ENCODE results near the gene OR10C1.

OR10C1 gene

DNA sequence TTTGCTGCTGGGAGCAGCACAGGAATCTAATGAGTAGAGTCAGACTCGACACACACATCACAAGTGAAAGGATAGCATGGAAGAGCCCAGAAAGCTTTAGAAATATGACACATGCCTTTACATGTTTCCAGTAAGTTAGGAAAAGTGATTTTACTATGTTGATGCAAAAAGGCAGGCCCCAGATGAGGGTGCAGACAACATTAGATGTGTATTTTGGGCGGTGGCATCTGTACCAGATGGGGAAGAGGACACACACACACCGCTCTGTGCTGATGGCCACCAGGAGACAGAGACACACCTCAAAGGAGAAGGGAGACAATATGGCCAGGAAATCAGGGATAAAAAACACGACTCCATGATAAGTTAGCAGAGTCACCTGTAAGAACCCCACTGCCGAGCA, 48.0 kb downstream of the OR10C1 start:
- DNase-seq = no peak
- POLR2A ChIA-PET = no interaction called here
- Histone ChIP-seq H3K9me3 (ENCODE audit: control extremely low read depth in 1 of 5, control insufficient read depth in 4 of 5, insufficient read depth in 2 of 5, low read depth in 1 of 5, low read length in 4 of 5) (no peaks in the 10 kb centered on the region), H3K36me3 (ENCODE audit: control insufficient read depth in 4 of 4, insufficient read depth in 4 of 4, low read length in 3 of 4) (no peaks in the 10 kb centered on the region), H3K27ac (ENCODE audit: insufficient read depth in 1 of 2, low read depth in 1 of 2, low read length in 2 of 2, poor library complexity in 1 of 2, severe bottlenecking in 2 of 2) (no peak overlapping the region), H3K4me1 (ENCODE audit: control extremely low read depth in 1 of 4, control insufficient read depth in 4 of 4, insufficient read depth in 4 of 4, low read length in 3 of 4) (peaks cover 5 to 31% (median 25%) of the 10 kb centered on the region in 4 experiments), H3K4me3 (ENCODE audit: control insufficient read depth in 1 of 7, extremely low read depth in 1 of 7, insufficient read depth in 4 of 7, low read depth in 2 of 7, low read length in 6 of 7) (no peak overlapping the region), H3K27me3 (replicated peaks in 2 of 5; ENCODE audit: control insufficient read depth in 4 of 5, insufficient read depth in 5 of 5, low read length in 4 of 5) (no peaks in the 10 kb centered on the region)
- 94% methylated on average over 5 of the region's 5 CpGs for WGBS (ENCODE audit: insufficient coverage)
- CTCF ChIA-PET = no interaction called here

DNA sequence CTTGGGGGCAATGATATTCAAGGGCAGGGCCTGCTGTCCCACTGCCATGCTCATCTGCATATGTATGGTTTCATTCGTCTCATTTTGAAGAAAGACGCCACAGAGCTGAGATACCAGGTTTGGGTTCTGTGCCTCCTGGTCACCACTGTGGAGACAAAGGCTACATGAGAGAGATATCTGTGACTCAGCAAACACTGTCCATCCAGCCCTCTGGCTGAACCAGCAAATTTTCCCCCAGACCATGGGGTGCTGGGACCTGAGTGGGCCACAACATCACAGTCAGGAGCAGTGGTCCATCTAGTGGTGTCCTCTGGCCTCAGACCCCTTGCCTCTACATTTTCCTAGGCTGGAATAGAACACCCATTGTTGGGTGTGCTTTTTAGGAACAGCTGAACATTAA, 48.6 kb downstream of the OR10C1 start, which contains the start of gene MAS1L:
MAS1L (minus strand) TSS at position 297 of the 400 bp plus-strand sequence; CDS start at position 243, 54 bp downstream.
- no peak within 1 kb of the TSS for H3K4me3 ChIP-seq (ENCODE audit: control insufficient read depth in 1 of 7, extremely low read depth in 1 of 7, insufficient read depth in 4 of 7, low read depth in 2 of 7, low read length in 6 of 7)
- no peak within 1 kb of the TSS for H3K27ac ChIP-seq (ENCODE audit: insufficient read depth in 1 of 2, low read depth in 1 of 2, low read length in 2 of 2, poor library complexity in 1 of 2, severe bottlenecking in 2 of 2)
- peaks cover 5 to 34% (median 25%) of the 10 kb centered on the region in 4 experiments for H3K4me1 ChIP-seq (ENCODE audit: control extremely low read depth in 1 of 4, control insufficient read depth in 4 of 4, insufficient read depth in 4 of 4, low read length in 3 of 4)
- ChIA-PET POLR2A (no interaction called here), CTCF (interaction anchor here (1.0 kb wide), 1 partner anchor 21 kb away, joined by 3 read pairs; no protein-coding TSS in a partner anchor)
- no peaks in the 10 kb centered on the region for H3K36me3 ChIP-seq (ENCODE audit: control insufficient read depth in 4 of 4, insufficient read depth in 4 of 4, low read length in 3 of 4)
- no peaks in the 10 kb centered on the region for H3K9me3 ChIP-seq (ENCODE audit: control extremely low read depth in 1 of 5, control insufficient read depth in 4 of 5, insufficient read depth in 2 of 5, low read depth in 1 of 5, low read length in 4 of 5)
- H3K27me3 ChIP-seq (replicated peaks in 2 of 5; ENCODE audit: control insufficient read depth in 4 of 5, insufficient read depth in 5 of 5, low read length in 4 of 5) = no peaks in the 10 kb centered on the region
- WGBS (ENCODE audit: insufficient coverage) = 100% methylated on average over 2 of the region's 2 CpGs
- no peak for DNase-seq

DNA sequence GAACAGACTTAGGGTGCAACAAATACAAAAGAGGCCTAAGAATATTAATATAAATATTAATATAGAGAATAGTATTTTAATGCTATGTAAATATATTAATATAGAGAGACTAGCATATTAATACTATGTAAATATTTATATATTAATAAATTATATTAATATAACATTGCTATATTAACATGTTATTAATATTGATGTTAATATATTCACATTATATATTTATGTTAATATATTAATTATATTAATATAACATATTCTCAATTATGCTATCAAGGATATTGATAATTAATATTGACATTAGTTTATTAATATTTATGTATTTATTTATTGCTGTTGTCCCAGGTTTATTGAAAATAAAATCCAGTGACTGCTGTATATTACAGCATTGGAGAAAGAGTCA, 49.8 kb downstream of the OR10C1 start:
- ChIA-PET POLR2A (no interaction called here), CTCF (interaction anchor here (0.7 kb wide), 1 partner anchor 93 kb away, joined by 3 read pairs; no protein-coding TSS in a partner anchor)
- DNase-seq = no peak
- Histone ChIP-seq H3K4me1 (ENCODE audit: control extremely low read depth in 1 of 4, control insufficient read depth in 4 of 4, insufficient read depth in 4 of 4, low read length in 3 of 4) (peaks cover 5 to 36% (median 25%) of the 10 kb centered on the region in 4 experiments), H3K27ac (ENCODE audit: insufficient read depth in 1 of 2, low read depth in 1 of 2, low read length in 2 of 2, poor library complexity in 1 of 2, severe bottlenecking in 2 of 2) (no peak overlapping the region), H3K36me3 (ENCODE audit: control insufficient read depth in 4 of 4, insufficient read depth in 4 of 4, low read length in 3 of 4) (no peaks in the 10 kb centered on the region), H3K4me3 (ENCODE audit: control insufficient read depth in 1 of 7, extremely low read depth in 1 of 7, insufficient read depth in 4 of 7, low read depth in 2 of 7, low read length in 6 of 7) (no peak overlapping the region), H3K9me3 (ENCODE audit: control extremely low read depth in 1 of 5, control insufficient read depth in 4 of 5, insufficient read depth in 2 of 5, low read depth in 1 of 5, low read length in 4 of 5) (no peaks in the 10 kb centered on the region), H3K27me3 (replicated peaks in 2 of 5; ENCODE audit: control insufficient read depth in 4 of 5, insufficient read depth in 5 of 5, low read length in 4 of 5) (no peaks in the 10 kb centered on the region)

DNA sequence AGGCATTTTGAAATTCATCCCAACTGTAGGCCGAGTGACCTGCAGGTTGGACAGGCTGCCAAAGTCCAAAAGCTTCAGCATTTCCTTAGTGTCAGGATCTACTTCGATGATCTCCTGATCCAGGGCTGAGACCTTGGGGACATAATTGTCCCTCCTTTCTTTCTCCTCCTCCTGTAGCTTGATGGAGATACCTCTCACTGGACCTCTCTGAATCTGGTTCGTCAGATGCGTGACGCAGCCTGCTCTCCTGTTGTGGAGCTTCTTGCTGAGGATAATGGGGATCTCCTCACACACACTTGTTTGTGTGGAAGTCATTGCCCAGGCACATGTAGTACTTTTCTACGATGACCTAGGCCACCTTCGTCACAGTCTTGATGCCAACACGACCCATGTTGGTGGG, 50.2 kb downstream of the OR10C1 start:
- no peak overlapping the region for H3K4me3 ChIP-seq (ENCODE audit: control insufficient read depth in 1 of 7, extremely low read depth in 1 of 7, insufficient read depth in 4 of 7, low read depth in 2 of 7, low read length in 6 of 7)
- ChIA-PET POLR2A (no interaction called here), CTCF (interaction anchor here (0.7 kb wide), 1 partner anchor 93 kb away, joined by 3 read pairs; no protein-coding TSS in a partner anchor)
- peaks cover 5 to 36% (median 25%) of the 10 kb centered on the region in 4 experiments for H3K4me1 ChIP-seq (ENCODE audit: control extremely low read depth in 1 of 4, control insufficient read depth in 4 of 4, insufficient read depth in 4 of 4, low read length in 3 of 4)
- H3K27ac ChIP-seq (ENCODE audit: insufficient read depth in 1 of 2, low read depth in 1 of 2, low read length in 2 of 2, poor library complexity in 1 of 2, severe bottlenecking in 2 of 2) = no peak overlapping the region
- no peaks in the 10 kb centered on the region for H3K27me3 ChIP-seq (replicated peaks in 2 of 5; ENCODE audit: control insufficient read depth in 4 of 5, insufficient read depth in 5 of 5, low read length in 4 of 5)
- 100% methylated on average over 5 of the region's 8 CpGs for WGBS (ENCODE audit: insufficient coverage)
- H3K9me3 ChIP-seq (ENCODE audit: control extremely low read depth in 1 of 5, control insufficient read depth in 4 of 5, insufficient read depth in 2 of 5, low read depth in 1 of 5, low read length in 4 of 5) = no peaks in the 10 kb centered on the region
- H3K36me3 ChIP-seq (ENCODE audit: control insufficient read depth in 4 of 4, insufficient read depth in 4 of 4, low read length in 3 of 4) = no peaks in the 10 kb centered on the region
- peak in 1 of 3 donors; percentile 22 for DNase-seq

DNA sequence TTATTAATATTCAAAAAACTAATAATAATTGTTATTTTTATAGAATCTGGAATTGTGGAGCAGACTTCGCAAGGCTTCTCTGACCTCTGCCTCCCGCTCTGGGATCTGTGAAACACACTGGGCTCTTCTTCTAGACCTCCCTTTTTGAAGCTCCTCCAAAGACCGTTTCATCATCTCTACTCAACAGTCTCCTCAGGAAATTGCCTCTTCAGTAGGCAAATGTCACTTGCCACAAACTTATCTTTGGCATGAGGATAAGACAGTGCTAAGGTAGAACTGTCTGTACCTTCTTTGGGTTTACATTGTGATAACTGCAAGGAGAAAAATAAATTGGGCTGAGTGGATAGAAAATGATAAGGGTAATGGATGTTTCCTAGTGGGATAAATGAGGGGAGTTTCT, 50.9 kb downstream of the OR10C1 start:
- POLR2A ChIA-PET = no interaction called here
- Histone ChIP-seq H3K4me3 (ENCODE audit: control insufficient read depth in 1 of 7, extremely low read depth in 1 of 7, insufficient read depth in 4 of 7, low read depth in 2 of 7, low read length in 6 of 7) (peak overlapping the region in 3 of 7 experiments; percentile 7 to 48 (median 35)), H3K9me3 (ENCODE audit: control extremely low read depth in 1 of 5, control insufficient read depth in 4 of 5, insufficient read depth in 2 of 5, low read depth in 1 of 5, low read length in 4 of 5) (no peaks in the 10 kb centered on the region), H3K36me3 (ENCODE audit: control insufficient read depth in 4 of 4, insufficient read depth in 4 of 4, low read length in 3 of 4) (no peaks in the 10 kb centered on the region), H3K4me1 (ENCODE audit: control extremely low read depth in 1 of 4, control insufficient read depth in 4 of 4, insufficient read depth in 4 of 4, low read length in 3 of 4) (peaks cover 5 to 36% (median 25%) of the 10 kb centered on the region in 4 experiments), H3K27me3 (replicated peaks in 2 of 5; ENCODE audit: control insufficient read depth in 4 of 5, insufficient read depth in 5 of 5, low read length in 4 of 5) (no peaks in the 10 kb centered on the region), H3K27ac (ENCODE audit: insufficient read depth in 1 of 2, low read depth in 1 of 2, low read length in 2 of 2, poor library complexity in 1 of 2, severe bottlenecking in 2 of 2) (no peak overlapping the region)
- CTCF ChIA-PET = interaction anchor here (1.1 to 1.3 kb wide), 3 partner anchors 17 to 35 kb away, joined by 3 to 4 read pairs (median 4); no protein-coding TSS in a partner anchor
- 100% methylated on average over 1 of the region's 3 CpGs for WGBS (ENCODE audit: insufficient coverage)
- peak in 1 of 3 donors; percentile 38 for DNase-seq

DNA sequence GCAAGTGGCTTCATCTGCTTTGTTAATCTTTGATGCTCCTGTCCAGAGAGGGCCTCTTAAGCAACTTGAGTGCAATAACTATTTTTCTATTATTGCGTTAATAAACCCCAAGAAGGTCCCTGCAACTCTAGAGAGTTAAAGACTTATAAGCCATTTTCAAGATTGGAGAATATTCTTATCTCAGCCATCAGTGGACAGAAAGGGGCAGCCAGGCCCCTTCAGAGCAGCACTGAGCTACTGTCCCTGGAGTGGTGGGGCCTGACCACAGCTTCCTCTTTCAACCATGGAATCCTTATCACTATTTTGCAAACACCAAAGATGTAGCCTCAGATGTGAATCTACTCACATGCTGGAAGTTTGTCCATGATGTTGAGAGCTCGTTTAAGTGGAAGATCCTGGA, 51.4 kb downstream of the OR10C1 start:
- CTCF ChIA-PET = interaction anchor here (1.1 to 1.5 kb wide), 4 partner anchors 16 to 99 kb away, joined by 3 to 4 read pairs (median 4); no protein-coding TSS in a partner anchor
- Histone ChIP-seq H3K4me1 (ENCODE audit: control extremely low read depth in 1 of 4, control insufficient read depth in 4 of 4, insufficient read depth in 4 of 4, low read length in 3 of 4) (peaks cover 5 to 36% (median 25%) of the 10 kb centered on the region in 4 experiments), H3K36me3 (ENCODE audit: control insufficient read depth in 4 of 4, insufficient read depth in 4 of 4, low read length in 3 of 4) (no peaks in the 10 kb centered on the region), H3K27me3 (replicated peaks in 2 of 5; ENCODE audit: control insufficient read depth in 4 of 5, insufficient read depth in 5 of 5, low read length in 4 of 5) (no peaks in the 10 kb centered on the region), H3K9me3 (ENCODE audit: control extremely low read depth in 1 of 5, control insufficient read depth in 4 of 5, insufficient read depth in 2 of 5, low read depth in 1 of 5, low read length in 4 of 5) (no peaks in the 10 kb centered on the region), H3K4me3 (ENCODE audit: control insufficient read depth in 1 of 7, extremely low read depth in 1 of 7, insufficient read depth in 4 of 7, low read depth in 2 of 7, low read length in 6 of 7) (peak overlapping the region in 3 of 7 experiments; percentile 7 to 48 (median 35)), H3K27ac (ENCODE audit: insufficient read depth in 1 of 2, low read depth in 1 of 2, low read length in 2 of 2, poor library complexity in 1 of 2, severe bottlenecking in 2 of 2) (no peak overlapping the region)
- POLR2A ChIA-PET = no interaction called here
- DNase-seq = peak; percentile 84 to 96 (median 93)
- 0% methylated on average over 1 of the region's 2 CpGs for WGBS (ENCODE audit: insufficient coverage)
